SK-N-MC (cell line): ENCODE data around the gene EPX.

ENCODE experiments used
- DNase-seq: peaks from one replicate; pipeline ENCODE4 v3.0.0-alpha.2; 2011; ENCODE audit warnings: low read depth, low spot score
- H3K27ac ChIP-seq: fragments of 200-600 bp; sonication (generic); 2 replicates; pipeline ENCODE4 v1.5.1; 2016; ENCODE audit warnings: mixed run types
- H3K36me3 ChIP-seq: fragments of 200-600 bp; sonication (generic); 2 replicates; pipeline ENCODE4 v1.6.1; 2017; ENCODE audit warnings: antibody characterized with exemption, low read length, mixed read lengths; ENCODE audit not compliant: insufficient read depth
- H3K4me3 ChIP-seq: fragments of 200-600 bp; sonication (generic); 2 replicates; pipeline ENCODE4 v1.5.1; 2016
- H3K9ac ChIP-seq: fragments of 200-600 bp; sonication (generic); 2 replicates; pipeline ENCODE4 v1.8.0; 2017; ENCODE audit warnings: mixed run types, mixed read lengths; ENCODE audit not compliant: insufficient read length
- H3K9me3 ChIP-seq: fragments of 200-600 bp; sonication (generic); 2 replicates; pipeline ENCODE4 v1.6.1; 2017; ENCODE audit warnings: low read depth, mild to moderate bottlenecking, antibody characterized with exemption, low read length, moderate library complexity, mixed read lengths
- EZH2 ChIP-seq: fragments of 200-600 bp; sonication (generic); IDR thresholded peaks from one replicate; pipeline ENCODE4 v1.6.1; 2017; ENCODE audit warnings: antibody characterized with exemption
- FOXP2 ChIP-seq: optimal IDR thresholded peaks from 2 replicates; pipeline ENCODE3; 2011; ENCODE audit warnings: mild to moderate bottlenecking, moderate library complexity; ENCODE audit not compliant: insufficient read depth; ENCODE audit errors: extremely low read length, control extremely low read depth
- POLR2AphosphoS5 ChIP-seq: IDR thresholded peaks from 2 replicates; pipeline ENCODE4 v1.6.1; 2012; ENCODE audit warnings: mild to moderate bottlenecking, low read depth, low read length, borderline replicate concordance

EPX gene

DNA sequence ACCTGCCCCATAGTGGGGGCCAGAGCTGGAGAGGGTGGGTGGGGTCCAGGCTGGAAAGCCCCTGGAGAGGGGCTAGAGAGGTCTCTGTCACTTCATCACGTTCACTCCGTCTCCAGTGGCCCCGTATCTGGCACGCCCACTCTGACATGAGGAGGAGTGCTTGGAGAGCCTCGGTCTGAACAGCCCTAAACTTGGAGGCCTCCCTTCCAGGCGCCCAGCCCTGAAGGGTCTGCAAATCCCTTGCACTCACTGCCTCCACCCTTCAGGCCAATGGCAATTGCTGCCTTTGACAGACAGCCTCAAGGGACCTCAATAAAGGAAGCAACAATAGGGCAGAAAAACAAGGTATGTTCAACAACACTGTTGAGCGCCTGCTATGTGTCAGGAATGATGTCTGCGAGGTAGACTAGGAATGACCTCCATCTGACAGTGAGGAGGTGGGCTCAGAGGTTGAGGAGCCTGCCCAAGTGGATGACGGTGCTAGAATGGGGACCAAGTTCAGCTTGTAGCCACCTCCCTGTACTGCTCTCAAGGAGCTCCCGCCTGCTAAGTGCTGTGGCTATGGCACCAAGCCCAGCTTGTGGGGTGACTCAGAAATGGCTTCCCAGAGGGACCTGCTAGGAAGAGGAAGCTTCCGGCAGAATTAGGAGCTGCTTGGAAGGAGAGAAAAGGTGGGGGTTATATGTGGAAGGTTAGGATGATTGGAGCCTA is 2.9 kb upstream of the EPX start:
- H3K4me3 ChIP-seq = no peak overlapping the region
- no peak overlapping the region for H3K9ac ChIP-seq
- H3K27ac ChIP-seq = no peak overlapping the region
- H3K36me3 ChIP-seq = no peaks in the 10 kb centered on the region
- TF ChIP-seq FOXP2 = no peak
- no peak for TF ChIP-seq POLR2AphosphoS5
- no peak for TF ChIP-seq EZH2
- H3K9me3 ChIP-seq = no peaks in the 10 kb centered on the region
- DNase-seq = no peak

- no peak overlapping the region for H3K27ac ChIP-seq
- DNase-seq = no peak
- H3K4me3 ChIP-seq = no peak overlapping the region
- TF ChIP-seq POLR2AphosphoS5 (no peak), FOXP2 (no peak), EZH2 (no peak)
- H3K9me3 ChIP-seq = no peaks in the 10 kb centered on the region
- no peak overlapping the region for H3K9ac ChIP-seq
- no peaks in the 10 kb centered on the region for H3K36me3 ChIP-seq
These were observed 1.2 kb upstream of the EPX start for GRCh38 chr17:58191241-58191896.

DNA sequence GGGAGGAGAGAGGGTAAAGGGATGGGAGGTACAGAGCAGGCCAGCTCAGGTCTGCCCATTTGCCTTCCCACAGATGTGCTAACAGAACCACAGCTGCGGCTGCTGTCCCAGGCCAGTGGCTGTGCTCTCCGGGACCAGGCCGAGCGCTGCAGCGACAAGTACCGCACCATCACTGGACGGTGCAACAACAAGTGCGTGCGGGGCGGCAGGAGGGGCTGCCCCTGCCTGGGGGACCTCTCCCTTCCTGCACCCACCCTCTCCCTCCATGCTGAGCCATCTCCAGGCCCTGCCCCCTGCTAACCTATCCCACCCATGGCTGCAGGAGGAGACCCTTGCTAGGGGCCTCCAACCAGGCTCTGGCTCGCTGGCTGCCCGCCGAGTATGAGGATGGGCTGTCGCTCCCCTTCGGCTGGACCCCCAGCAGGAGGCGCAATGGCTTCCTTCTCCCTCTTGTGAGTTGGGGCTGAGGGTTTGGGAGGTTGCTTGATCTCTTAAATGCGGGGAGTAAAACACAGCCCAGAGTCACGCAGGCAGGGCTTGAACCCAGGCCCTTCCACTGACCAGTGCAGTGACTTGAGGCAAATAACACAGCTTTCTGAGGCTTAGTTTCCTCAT is 1.2 kb downstream of the EPX start:
- Histone ChIP-seq H3K9ac (no peak overlapping the region), H3K4me3 (no peak overlapping the region), H3K9me3 (no peaks in the 10 kb centered on the region), H3K36me3 (no peaks in the 10 kb centered on the region), H3K27ac (no peak overlapping the region)
- DNase-seq = no peak
- no peak for TF ChIP-seq FOXP2
- no peak for TF ChIP-seq EZH2
- TF ChIP-seq POLR2AphosphoS5 = no peak

- Histone ChIP-seq H3K27ac (no peak overlapping the region), H3K4me3 (no peak overlapping the region), H3K36me3 (no peaks in the 10 kb centered on the region), H3K9me3 (no peaks in the 10 kb centered on the region), H3K9ac (no peak overlapping the region)
- no peak for DNase-seq
- TF ChIP-seq EZH2 (no peak), FOXP2 (no peak), POLR2AphosphoS5 (no peak)
These were observed 3.1 kb downstream of the EPX start for GRCh38 chr17:58195518-58196123.

GRCh38 chr17:58196610-58197009 is 4.1 kb downstream of the EPX start:
- no peak overlapping the region for H3K4me3 ChIP-seq
- no peak overlapping the region for H3K27ac ChIP-seq
- H3K36me3 ChIP-seq = no peaks in the 10 kb centered on the region
- no peaks in the 10 kb centered on the region for H3K9me3 ChIP-seq
- TF ChIP-seq EZH2 (no peak), POLR2AphosphoS5 (no peak)
- no peak for DNase-seq
- no peak overlapping the region for H3K9ac ChIP-seq

GRCh38 chr17:58200024-58200633 is 7.6 kb downstream of the EPX start:
- no peaks in the 10 kb centered on the region for H3K9me3 ChIP-seq
- peak overlapping the region; percentile 42; the same call in 1 of the 2 replicates for H3K4me3 ChIP-seq
- H3K36me3 ChIP-seq = no peaks in the 10 kb centered on the region
- H3K27ac ChIP-seq = no peak overlapping the region
- H3K9ac ChIP-seq = no peak overlapping the region
- TF ChIP-seq EZH2 (no peak), POLR2AphosphoS5 (no peak), FOXP2 (no peak)
- DNase-seq = no peak

DNA sequence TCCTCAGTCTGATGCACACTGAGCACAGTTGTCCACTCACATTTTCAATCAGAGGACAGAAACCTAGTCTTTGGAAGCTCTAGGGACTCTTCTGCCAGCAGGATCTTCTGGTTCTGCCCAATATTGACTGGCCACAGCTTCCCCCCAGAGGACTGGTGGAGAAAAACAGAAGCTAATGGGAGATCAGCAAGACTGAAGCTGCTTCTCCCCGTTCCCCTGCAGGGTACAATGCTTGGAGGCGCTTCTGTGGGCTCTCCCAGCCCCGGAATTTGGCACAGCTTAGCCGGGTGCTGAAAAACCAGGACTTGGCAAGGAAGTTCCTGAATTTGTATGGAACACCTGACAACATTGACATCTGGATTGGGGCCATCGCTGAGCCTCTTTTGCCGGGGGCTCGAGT is 10.3 kb downstream of the EPX start:
- Histone ChIP-seq H3K27ac (no peak overlapping the region), H3K9ac (no peak overlapping the region), H3K36me3 (no peaks in the 10 kb centered on the region; the same call in 1 of the 2 replicates), H3K9me3 (no peaks in the 10 kb centered on the region), H3K4me3 (no peak overlapping the region)
- TF ChIP-seq EZH2 = no peak
- no peak for DNase-seq

- H3K27ac ChIP-seq = no peak overlapping the region
- no peak for TF ChIP-seq EZH2
- no peak for TF ChIP-seq POLR2AphosphoS5
- no peak for TF ChIP-seq FOXP2
- DNase-seq = no peak
- no peak overlapping the region for H3K4me3 ChIP-seq
- no peak overlapping the region for H3K9ac ChIP-seq
- no peaks in the 10 kb centered on the region; the same call in 1 of the 2 replicates for H3K36me3 ChIP-seq
- H3K9me3 ChIP-seq = no peaks in the 10 kb centered on the region
These were observed 12.3 kb downstream of the EPX start for GRCh38 chr17:58204796-58205195.
